ENCODE data around the gene CDH4. TPM values are rescaled to one million over a fixed set of nuclear protein-coding genes. Genes with fewer than 3 reads are reported as not detected.

CDH4 gene
- total RNA-seq, 2 experiments from 2014 or later: 0.10 to 0.21 TPM

DNA sequence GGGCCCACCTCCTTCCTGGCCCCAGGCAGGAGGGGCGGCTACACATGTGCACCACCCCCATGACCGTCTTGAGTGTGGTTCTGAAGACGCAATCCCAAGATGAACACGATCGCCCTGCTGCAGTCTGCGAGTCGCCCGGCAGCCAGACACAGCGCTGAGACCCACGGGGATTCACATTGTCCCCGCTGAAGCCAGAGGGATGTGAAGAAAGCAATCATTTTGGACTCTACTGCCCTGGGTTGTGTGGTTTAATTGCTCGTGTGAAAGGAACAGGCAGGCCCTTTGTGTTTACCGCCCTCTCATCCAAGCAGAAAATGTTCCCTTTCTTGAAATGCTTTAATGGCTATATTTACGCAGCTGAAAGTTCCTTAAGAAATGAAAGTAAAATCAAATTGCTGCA, 534.2 kb downstream of the CDH4 start:
- H3K36me3 Mint-ChIP-seq: no peaks in the 10 kb centered on the region
- ChIA-PET POLR2A (no interaction called here), CTCF (no interaction called here)
- H3K4me3 Mint-ChIP-seq: no peak overlapping the region
- no peak overlapping the region for H3K27ac Mint-ChIP-seq
- DNase-seq: no peak
- peaks cover 6% of the 10 kb centered on the region for H3K27me3 Mint-ChIP-seq
- H3K9me3 Mint-ChIP-seq: peaks cover 6% of the 10 kb centered on the region
- no peaks in the 10 kb centered on the region for H3K4me1 Mint-ChIP-seq (ENCODE audit: low read depth)
- intact Hi-C loops (cut with micrococcal nuclease): no loop called here

DNA sequence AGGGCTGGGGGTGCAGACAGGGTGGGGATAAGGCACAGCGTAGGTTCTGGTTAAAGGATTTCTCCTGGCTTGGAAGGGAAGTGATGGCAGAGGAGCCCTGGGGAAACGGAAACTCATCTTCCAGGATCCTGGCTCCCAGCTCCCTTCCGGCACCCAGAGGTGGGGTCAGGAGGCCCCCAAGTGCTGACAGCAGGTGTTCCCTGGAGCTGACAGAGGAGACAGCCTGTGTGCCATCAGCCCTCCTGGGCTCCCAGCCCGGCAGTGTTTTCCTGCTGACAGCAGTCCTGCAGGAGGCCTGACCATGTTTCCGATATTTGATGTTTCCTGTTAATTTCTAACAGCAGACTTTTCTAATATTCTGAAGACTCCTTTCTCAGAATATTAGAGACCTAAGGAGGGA, 536.3 kb downstream of the CDH4 start:
- no peak for DNase-seq
- Mint-ChIP-seq H3K4me3 (no peak overlapping the region), H3K4me1 (ENCODE audit: low read depth) (no peaks in the 10 kb centered on the region), H3K27me3 (peaks cover 6% of the 10 kb centered on the region), H3K27ac (no peak overlapping the region), H3K36me3 (no peaks in the 10 kb centered on the region), H3K9me3 (no peaks in the 10 kb centered on the region)
- intact Hi-C loops (cut with micrococcal nuclease): no loop called here
- POLR2A ChIA-PET: no interaction called here
- CTCF ChIA-PET: no interaction called here

DNA sequence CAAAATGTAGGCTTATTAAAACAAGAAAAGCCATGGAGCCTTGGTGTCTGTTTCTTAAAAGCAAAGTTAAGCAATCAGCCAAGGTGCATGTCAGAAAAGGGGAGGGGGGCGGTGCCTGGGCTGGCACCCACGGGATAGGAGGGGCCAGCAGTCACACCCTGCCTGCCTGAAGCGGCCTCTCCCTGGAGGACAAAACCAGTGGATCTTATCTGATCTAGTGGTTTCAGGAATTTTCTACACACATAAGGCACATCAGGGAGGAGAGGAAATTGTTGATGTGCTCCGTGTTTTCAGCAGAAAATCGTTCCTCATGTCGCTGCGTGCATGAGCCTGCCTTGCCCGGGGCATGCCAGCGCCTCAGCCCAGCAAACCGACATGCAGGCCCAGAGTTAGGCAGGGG, 537.3 kb downstream of the CDH4 start:
- no peak for DNase-seq
- H3K9me3 Mint-ChIP-seq: no peaks in the 10 kb centered on the region
- H3K4me1 Mint-ChIP-seq (ENCODE audit: low read depth): no peaks in the 10 kb centered on the region
- H3K27ac Mint-ChIP-seq: no peak overlapping the region
- H3K27me3 Mint-ChIP-seq: peaks cover 6% of the 10 kb centered on the region
- H3K36me3 Mint-ChIP-seq: no peaks in the 10 kb centered on the region
- ChIA-PET CTCF (no interaction called here), POLR2A (no interaction called here)
- H3K4me3 Mint-ChIP-seq: no peak overlapping the region
- intact Hi-C loops (cut with micrococcal nuclease): no loop called here

- Mint-ChIP-seq H3K27me3 (peaks cover 3% of the 10 kb centered on the region), H3K36me3 (no peaks in the 10 kb centered on the region), H3K4me1 (ENCODE audit: low read depth) (no peaks in the 10 kb centered on the region), H3K27ac (no peak overlapping the region), H3K4me3 (no peak overlapping the region), H3K9me3 (no peaks in the 10 kb centered on the region)
- intact Hi-C loops (cut with micrococcal nuclease): no loop called here
- POLR2A ChIA-PET: no interaction called here
- CTCF ChIA-PET: no interaction called here
- no peak for DNase-seq
These were observed 538.2 kb downstream of the CDH4 start for GRCh38 chr20:61790116-61790827.

DNA sequence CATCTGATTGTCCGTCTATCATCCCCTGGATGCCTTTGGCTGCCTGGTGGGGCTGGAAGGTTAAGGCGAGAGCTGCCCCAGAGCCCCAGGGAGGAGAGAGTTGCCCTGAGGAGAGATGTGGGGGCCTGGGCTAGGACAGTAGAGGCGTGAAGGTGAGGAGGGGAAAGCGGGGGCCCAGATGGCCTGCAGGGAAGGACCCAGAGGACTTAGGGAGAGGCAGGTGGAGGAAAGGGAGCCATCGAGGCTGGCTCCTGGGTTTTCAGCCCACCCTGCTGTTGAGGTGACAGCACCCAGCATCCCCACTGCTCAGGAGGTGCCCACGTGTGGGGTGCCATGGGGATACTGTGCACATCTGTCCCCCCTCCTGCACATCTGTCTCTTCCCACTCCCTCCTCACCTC, 539.9 kb downstream of the CDH4 start:
- Mint-ChIP-seq H3K4me1 (ENCODE audit: low read depth) (no peaks in the 10 kb centered on the region), H3K27me3 (peaks cover 4% of the 10 kb centered on the region), H3K4me3 (no peak overlapping the region), H3K27ac (no peak overlapping the region), H3K9me3 (no peaks in the 10 kb centered on the region), H3K36me3 (no peaks in the 10 kb centered on the region)
- intact Hi-C loops (cut with micrococcal nuclease): no loop called here
- CTCF ChIA-PET: no interaction called here
- POLR2A ChIA-PET: no interaction called here
- no peak for DNase-seq

- Mint-ChIP-seq H3K9me3 (no peaks in the 10 kb centered on the region), H3K4me1 (ENCODE audit: low read depth) (no peaks in the 10 kb centered on the region), H3K36me3 (no peaks in the 10 kb centered on the region), H3K4me3 (no peak overlapping the region), H3K27me3 (peaks cover 4% of the 10 kb centered on the region), H3K27ac (no peak overlapping the region)
- DNase-seq: no peak
- ChIA-PET CTCF (no interaction called here), POLR2A (no interaction called here)
- intact Hi-C loops (cut with micrococcal nuclease): no loop called here
These were observed 543.9 kb downstream of the CDH4 start for GRCh38 chr20:61795669-61796630.

GRCh38 chr20:61796738-61797137, 544.7 kb downstream of the CDH4 start:
- no peaks in the 10 kb centered on the region for H3K36me3 Mint-ChIP-seq
- peaks cover 2% of the 10 kb centered on the region for H3K27me3 Mint-ChIP-seq
- CTCF ChIA-PET: no interaction called here
- intact Hi-C loops (cut with micrococcal nuclease): no loop called here
- no peaks in the 10 kb centered on the region for H3K4me1 Mint-ChIP-seq (ENCODE audit: low read depth)
- POLR2A ChIA-PET: no interaction called here
- H3K4me3 Mint-ChIP-seq: no peak overlapping the region
- no peak overlapping the region for H3K27ac Mint-ChIP-seq
- DNase-seq: no peak
- H3K9me3 Mint-ChIP-seq: no peaks in the 10 kb centered on the region

- Mint-ChIP-seq H3K27ac (no peak overlapping the region), H3K27me3 (peaks cover 4% of the 10 kb centered on the region), H3K36me3 (no peaks in the 10 kb centered on the region), H3K4me3 (no peak overlapping the region), H3K9me3 (no peaks in the 10 kb centered on the region), H3K4me1 (ENCODE audit: low read depth) (no peaks in the 10 kb centered on the region)
- POLR2A ChIA-PET: no interaction called here
- CTCF ChIA-PET: no interaction called here
- DNase-seq: no peak
- intact Hi-C loops (cut with micrococcal nuclease): no loop called here
These were observed 545.1 kb downstream of the CDH4 start for GRCh38 chr20:61797200-61797599.

- no peaks in the 10 kb centered on the region for H3K36me3 Mint-ChIP-seq
- intact Hi-C loops (cut with micrococcal nuclease): no loop called here
- peaks cover 4% of the 10 kb centered on the region for H3K27me3 Mint-ChIP-seq
- no peaks in the 10 kb centered on the region for H3K9me3 Mint-ChIP-seq
- ChIA-PET CTCF (no interaction called here), POLR2A (no interaction called here)
- DNase-seq: no peak
- H3K4me1 Mint-ChIP-seq (ENCODE audit: low read depth): no peaks in the 10 kb centered on the region
- no peak overlapping the region for H3K4me3 Mint-ChIP-seq
- H3K27ac Mint-ChIP-seq: no peak overlapping the region
These were observed 545.9 kb downstream of the CDH4 start for GRCh38 chr20:61797971-61798411.

GRCh38 chr20:61798632-61799031, 546.6 kb downstream of the CDH4 start:
- POLR2A ChIA-PET: no interaction called here
- CTCF ChIA-PET: no interaction called here
- Mint-ChIP-seq H3K4me1 (ENCODE audit: low read depth) (no peaks in the 10 kb centered on the region), H3K27ac (no peak overlapping the region), H3K4me3 (no peak overlapping the region), H3K36me3 (no peaks in the 10 kb centered on the region), H3K27me3 (peaks cover 7% of the 10 kb centered on the region), H3K9me3 (no peaks in the 10 kb centered on the region)
- DNase-seq: no peak
- intact Hi-C loops (cut with micrococcal nuclease): no loop called here

DNA sequence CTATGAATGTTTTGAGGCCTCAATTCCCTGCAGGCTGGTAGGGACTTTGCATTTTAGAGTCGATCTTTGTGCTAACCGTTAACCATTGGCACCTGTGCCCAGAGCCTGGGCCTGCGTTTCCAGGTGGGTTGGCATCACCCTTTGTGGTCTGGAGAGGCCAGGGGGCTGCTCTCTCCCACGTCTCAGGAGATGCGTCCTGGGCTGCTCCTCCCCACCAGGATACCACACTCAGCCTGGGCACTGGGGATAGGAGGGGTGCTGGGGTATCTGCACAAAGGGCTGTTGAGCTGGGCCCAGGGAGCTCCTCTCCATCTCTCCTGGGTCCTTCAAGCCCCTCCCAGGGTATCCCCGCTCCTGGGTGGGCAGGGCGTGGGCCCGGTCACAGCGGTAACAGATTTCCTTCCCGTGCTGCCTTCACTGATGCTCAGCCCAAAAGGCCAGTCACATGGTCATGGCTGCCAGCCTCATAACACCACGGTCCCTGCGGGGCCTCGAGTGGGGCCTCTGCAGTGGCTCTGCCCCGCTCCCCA, 547.4 kb downstream of the CDH4 start:
- Mint-ChIP-seq H3K36me3 (no peaks in the 10 kb centered on the region), H3K4me3 (no peak overlapping the region), H3K27ac (no peak overlapping the region), H3K9me3 (no peaks in the 10 kb centered on the region), H3K27me3 (peaks cover 9% of the 10 kb centered on the region), H3K4me1 (ENCODE audit: low read depth) (no peaks in the 10 kb centered on the region)
- POLR2A ChIA-PET: no interaction called here
- CTCF ChIA-PET: no interaction called here
- intact Hi-C loops (cut with micrococcal nuclease): no loop called here
- DNase-seq: no peak

DNA sequence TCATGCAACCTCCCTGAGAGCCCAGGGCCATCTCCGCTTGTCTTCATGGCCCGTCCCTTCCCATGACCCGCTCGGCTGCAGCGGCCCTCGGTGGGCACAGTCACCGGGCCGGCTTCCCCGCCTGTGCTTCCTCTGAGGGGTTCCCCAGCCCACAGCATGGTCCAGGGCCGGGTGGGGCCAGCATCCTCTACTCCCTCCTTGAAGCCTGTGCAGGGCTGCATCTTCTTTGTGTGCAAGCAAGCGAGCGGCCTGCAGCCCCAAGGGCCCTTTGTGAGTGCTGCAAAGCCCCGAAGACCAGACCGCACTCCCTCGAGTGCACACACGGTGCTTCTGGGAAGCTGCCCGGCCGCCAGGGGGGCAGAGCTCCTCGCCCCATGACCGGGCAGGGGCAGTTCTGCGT, 547.9 kb downstream of the CDH4 start:
- no peaks in the 10 kb centered on the region for H3K4me1 Mint-ChIP-seq (ENCODE audit: low read depth)
- no peaks in the 10 kb centered on the region for H3K9me3 Mint-ChIP-seq
- CTCF ChIA-PET: no interaction called here
- intact Hi-C loops (cut with micrococcal nuclease): no loop called here
- H3K27me3 Mint-ChIP-seq: peaks cover 12% of the 10 kb centered on the region
- no peaks in the 10 kb centered on the region for H3K36me3 Mint-ChIP-seq
- DNase-seq: no peak
- H3K27ac Mint-ChIP-seq: no peak overlapping the region
- POLR2A ChIA-PET: no interaction called here
- no peak overlapping the region for H3K4me3 Mint-ChIP-seq
